GM19238 (cell line): ENCODE data around the gene CCDC158.
"Not testable (repeated sequence)": the region's sequence is repeated elsewhere in the genome, so short reads cannot be mapped to it uniquely, and the experiment has no call there.

ENCODE experiments used
- DNase-seq: peaks from one replicate; pipeline ENCODE4 v3.0.0; 2011; ENCODE audit warnings: low spot score; ENCODE audit not compliant: insufficient read length

The CCDC158 gene

DNA sequence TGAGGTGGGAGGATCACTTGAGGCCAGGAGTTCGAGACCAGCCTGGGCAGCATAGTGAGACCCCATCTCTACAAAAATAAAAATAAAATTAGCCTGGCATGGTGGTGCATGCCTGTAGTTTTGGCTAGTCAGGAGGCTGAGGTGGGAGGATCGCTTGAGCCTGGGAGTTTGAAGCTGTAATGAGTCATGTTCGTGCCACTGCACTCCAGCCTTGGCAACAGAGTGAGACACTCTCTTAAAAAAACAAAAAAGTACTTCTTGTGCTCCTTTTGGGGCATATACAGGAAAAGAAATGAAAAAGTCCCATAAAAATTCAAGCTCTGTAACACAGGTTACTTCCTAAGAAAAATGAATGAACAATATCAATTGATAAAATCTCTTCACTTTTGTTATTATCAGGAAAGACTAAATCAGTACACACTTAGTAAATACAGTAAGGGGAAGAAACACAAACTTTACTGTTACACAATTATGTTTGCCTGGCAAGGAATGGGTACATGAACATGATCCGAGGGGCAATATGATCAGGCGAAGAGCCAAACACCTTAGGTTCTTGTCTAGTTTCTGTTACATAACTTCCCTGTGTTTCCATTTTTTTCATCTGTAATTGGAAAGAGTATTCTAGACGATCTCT lies 46.9 kb downstream of the CCDC158 start:
- DNase-seq: no peak

- DNase-seq: no peak
Measured at GRCh38 chr4:76366737-76367136, 54.2 kb downstream of the CCDC158 start.

GRCh38 chr4:76365636-76366035 lies 55.3 kb downstream of the CCDC158 start:
- no peak for DNase-seq

- no peak for DNase-seq
Measured at GRCh38 chr4:76364763-76365162, 56.2 kb downstream of the CCDC158 start.

DNA sequence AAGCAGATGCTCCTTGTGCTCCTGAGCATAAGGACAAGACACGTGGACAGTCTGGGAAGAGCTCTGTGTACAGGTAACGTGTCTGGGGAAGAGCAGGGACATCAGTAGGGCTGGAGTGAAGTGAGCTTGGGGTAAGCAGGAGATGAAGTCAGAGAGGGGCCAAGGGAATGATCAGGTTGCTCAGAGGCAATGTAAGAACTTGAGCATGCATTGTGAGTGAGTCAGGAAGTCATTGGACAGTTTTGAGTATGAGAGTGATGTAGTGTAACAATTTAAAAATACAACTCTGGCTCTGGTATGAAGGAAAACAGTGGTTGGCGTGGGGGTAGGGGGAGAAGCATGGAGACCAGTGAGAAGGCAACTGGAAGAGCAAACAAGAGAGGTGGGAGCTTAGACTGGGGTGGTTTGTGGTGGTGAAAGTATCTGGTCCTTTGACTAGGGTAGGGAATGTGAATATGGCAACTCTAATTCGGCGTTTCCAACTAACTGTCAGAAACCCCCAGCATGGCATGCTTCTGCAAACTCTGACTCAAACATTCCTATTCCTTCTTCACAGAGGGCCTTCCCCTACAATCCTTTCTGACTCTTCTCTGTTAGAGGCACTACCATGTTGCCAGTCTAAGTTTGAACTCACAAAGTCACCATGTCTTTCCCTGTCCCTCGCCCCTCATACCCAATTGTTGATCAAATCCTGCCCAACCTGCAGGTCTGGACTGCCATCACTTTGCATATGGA lies 57.2 kb downstream of the CCDC158 start:
- no peak for DNase-seq

GRCh38 chr4:76361689-76362412 lies 59.1 kb downstream of the CCDC158 start:
- DNase-seq: no peak

- DNase-seq: not testable (repeated sequence)
Measured at GRCh38 chr4:76359881-76360466, 61.0 kb downstream of the CCDC158 start.

- DNase-seq: no peak
Measured at GRCh38 chr4:76357981-76358380, 63.0 kb downstream of the CCDC158 start.

DNA sequence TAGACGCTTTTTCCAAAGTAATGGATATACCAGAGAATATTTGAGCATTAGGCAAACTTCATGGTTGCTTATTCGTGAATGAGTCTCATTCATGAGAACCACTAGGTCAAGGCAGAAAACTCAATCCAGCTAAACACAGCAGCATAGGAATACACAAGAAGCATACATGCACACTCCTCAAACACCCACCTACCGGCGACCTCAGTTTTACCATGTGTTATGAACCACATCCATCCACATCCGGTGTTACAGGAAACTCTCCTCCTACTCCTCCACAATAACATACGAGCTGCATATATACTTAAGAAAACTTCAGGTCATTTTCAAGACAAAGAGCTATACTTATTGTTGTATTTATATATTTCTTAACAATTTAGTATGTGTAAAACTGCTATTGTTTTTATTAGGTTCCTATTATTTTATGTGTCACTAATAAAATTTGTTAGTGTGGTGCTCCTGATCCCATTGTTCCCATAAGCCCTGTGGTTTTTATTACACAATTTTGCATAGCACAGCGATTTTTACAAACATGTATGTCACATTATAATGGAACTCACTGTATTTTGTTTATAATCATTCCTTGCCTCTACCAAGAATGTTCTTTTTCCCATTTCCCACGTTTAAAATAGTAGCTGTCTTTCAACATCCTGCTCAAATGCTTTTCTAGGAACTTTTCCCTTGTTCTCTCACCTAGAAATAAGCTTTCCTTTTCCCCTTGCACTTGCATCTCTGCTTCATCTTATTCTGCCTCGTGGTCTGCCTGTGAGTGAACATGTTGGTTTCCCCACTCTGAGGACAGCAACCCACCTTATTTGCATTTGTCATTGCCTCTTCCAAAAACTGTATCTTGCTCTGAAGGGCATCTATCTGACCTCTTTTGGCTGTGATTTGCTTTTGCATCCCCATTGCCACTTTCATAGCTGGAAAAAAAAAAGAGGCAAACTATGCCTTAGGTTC lies 66.1 kb downstream of the CCDC158 start:
- no peak for DNase-seq

GRCh38 chr4:76342803-76343202 lies 78.1 kb downstream of the CCDC158 start:
- DNase-seq: no peak

GRCh38 chr4:76342191-76342590 lies 78.8 kb downstream of the CCDC158 start:
- no peak for DNase-seq

GRCh38 chr4:76341063-76341462 lies 79.9 kb downstream of the CCDC158 start:
- DNase-seq: no peak

DNA sequence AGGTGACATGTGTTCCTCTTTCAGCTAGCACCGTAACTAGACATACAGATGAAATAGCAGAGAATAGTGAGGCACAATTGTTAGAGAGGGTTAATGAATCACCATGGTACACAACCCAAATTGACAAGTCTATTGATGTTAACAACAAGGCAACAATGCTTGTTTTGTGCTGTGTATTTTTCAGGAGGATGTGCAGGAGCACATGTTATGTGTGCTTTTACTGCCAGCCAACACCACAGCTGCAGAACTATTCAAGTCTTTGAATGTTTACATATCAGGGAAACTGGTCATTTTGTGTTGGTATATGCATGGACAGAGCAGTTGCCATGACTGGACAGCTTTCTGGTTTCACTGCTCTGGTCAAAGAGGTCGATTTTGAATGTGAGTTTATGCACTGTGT lies 81.6 kb downstream of the CCDC158 start:
- DNase-seq: no peak

GRCh38 chr4:76334885-76335284 lies 86.1 kb downstream of the CCDC158 start:
- no peak for DNase-seq

GRCh38 chr4:76326515-76326914 lies 94.4 kb downstream of the CCDC158 start:
- DNase-seq: no peak

DNA sequence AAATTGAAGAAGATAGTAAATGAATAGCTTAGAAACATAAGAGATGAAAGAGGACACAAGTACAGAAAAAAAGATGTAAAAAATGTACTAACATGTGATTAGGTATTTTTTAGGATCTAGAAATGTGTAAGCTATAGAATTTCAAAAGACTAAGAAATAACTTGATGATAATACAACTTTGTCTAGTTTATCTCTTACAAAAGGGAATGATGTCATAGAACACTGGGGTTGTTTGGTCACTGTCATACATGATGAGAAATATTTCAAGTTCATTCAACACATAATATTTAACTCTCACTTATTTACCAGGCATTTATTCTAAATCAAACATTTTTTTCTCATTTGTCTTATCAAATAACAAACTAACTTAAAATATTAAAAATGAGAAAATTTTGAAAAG lies 95.9 kb downstream of the CCDC158 start:
- DNase-seq: no peak

GRCh38 chr4:76322236-76322635 lies 98.7 kb downstream of the CCDC158 start:
- no peak for DNase-seq

GRCh38 chr4:76316131-76316530 lies 104.8 kb downstream of the CCDC158 start:
- DNase-seq: no peak

DNA sequence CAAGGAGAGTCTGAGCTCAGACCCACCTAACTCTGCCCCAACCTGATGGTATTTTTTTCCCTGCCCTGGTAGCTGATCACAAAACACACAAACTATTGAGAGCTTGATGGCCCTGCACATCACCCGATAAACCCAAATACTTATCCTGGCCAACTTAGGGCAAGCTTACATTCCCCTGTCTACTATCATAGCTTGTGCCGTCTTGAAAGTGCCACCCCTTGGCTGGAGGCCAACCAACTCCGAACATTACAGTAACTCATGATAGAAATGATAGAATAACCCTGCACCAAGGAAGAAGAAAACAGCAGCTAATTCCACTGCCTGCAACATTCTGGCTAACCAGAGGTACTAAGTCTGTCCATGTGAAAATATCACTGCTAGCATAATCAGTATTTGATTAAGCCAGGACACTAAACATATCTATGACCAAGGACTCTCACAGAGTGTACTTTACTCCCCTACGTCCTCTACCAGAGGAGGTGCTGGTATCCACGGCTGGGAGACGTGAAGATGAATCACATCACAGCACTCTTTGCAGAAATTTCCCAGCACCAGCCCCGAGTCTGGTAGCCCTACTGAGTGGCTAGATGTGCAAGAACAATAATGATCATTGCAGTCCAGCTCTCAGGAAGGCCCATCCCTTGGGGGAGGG lies 105.5 kb downstream of the CCDC158 start:
- DNase-seq: no peak

- DNase-seq: no peak
Measured at GRCh38 chr4:76313547-76313946, 107.4 kb downstream of the CCDC158 start.
